DND-41 (cell line): Measurements from ENCODE around the gene STK4.

ENCODE experiments used
- CTCF ChIP-seq: IDR thresholded peaks from 2 replicates; pipeline ENCODE4 v1.5.1; 2012; ENCODE audit warnings: borderline replicate concordance, low read length, moderate library complexity, mild to moderate bottlenecking; ENCODE audit not compliant: poor library complexity, severe bottlenecking; ENCODE audit errors: extremely low read depth
- EZH2 ChIP-seq: IDR thresholded peaks from 3 replicates; pipeline ENCODE4 v1.6.1; 2012; ENCODE audit warnings: borderline replicate concordance, low read depth, mild to moderate bottlenecking, moderate library complexity, low read length, inconsistent platforms; ENCODE audit not compliant: severe bottlenecking

DNA sequence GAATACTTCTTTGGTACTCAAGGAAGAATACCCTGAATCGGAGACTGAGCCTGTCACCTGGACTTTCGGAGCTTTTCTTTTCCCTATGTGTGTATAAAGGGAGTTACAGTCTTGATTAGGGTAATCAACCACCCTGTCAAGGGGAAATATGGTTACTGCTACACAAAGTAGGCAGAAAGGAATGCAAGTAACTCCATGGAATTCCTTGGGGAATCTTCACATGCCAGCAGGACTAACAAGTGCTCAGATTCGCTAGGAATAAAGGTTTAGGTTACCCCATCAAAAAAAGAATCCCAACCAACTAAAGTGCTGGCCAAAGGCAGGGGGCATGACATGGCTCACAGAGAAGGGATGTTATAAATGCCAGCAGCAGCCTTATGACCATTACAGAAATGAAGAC lies 124.2 kb downstream of the STK4 start:
- TF ChIP-seq CTCF (no peak), EZH2 (no peak)
